Endodermal cell (in vitro differentiated cells): ENCODE results near the gene CDK7. TPM values are rescaled to one million over a fixed set of nuclear protein-coding genes. Genes with fewer than 3 reads are reported as not detected.

Experiments used
- DNase-seq: peaks from one replicate; pipeline ENCODE4 v3.0.0-alpha.2; 2017
- H3K27ac ChIP-seq: 2 replicates; pipeline ENCODE4 v1.5.1; 2013; ENCODE audit warnings: mild to moderate bottlenecking, low read depth, low read length, moderate library complexity
- H3K27me3 ChIP-seq: 2 replicates; pipeline ENCODE4 v1.6.1; 2013; ENCODE audit warnings: mild to moderate bottlenecking, low read length, moderate library complexity; ENCODE audit not compliant: insufficient read depth, control insufficient read depth, poor library complexity, severe bottlenecking
- H3K36me3 ChIP-seq: 2 replicates; pipeline ENCODE4 v1.7.0; 2013; ENCODE audit warnings: mild to moderate bottlenecking, low read length, moderate library complexity; ENCODE audit not compliant: control insufficient read depth, insufficient read depth
- H3K4me1 ChIP-seq: one replicate; pipeline ENCODE4 v1.7.0; 2013; ENCODE audit warnings: low read length; ENCODE audit not compliant: control insufficient read depth, insufficient read depth
- H3K4me3 ChIP-seq: 2 replicates; pipeline ENCODE4 v1.5.1; 2013; ENCODE audit warnings: mild to moderate bottlenecking, low read length, moderate library complexity
- H3K9ac ChIP-seq: 2 replicates; pipeline ENCODE4 v1.6.1; 2013; ENCODE audit warnings: mild to moderate bottlenecking, low read length, moderate library complexity; ENCODE audit not compliant: poor library complexity, severe bottlenecking; ENCODE audit errors: extremely low read depth
- H3K9me3 ChIP-seq: 2 replicates; pipeline ENCODE4 v1.6.1; 2013; ENCODE audit warnings: mild to moderate bottlenecking, low read length, moderate library complexity; ENCODE audit not compliant: control insufficient read depth
- H3K27ac Mint-ChIP-seq: 2 replicates; pipeline ENCODE4 v1.8.0; 2020; ENCODE audit warnings: mixed read lengths
- H3K27me3 Mint-ChIP-seq: 2 replicates; pipeline ENCODE4 v1.8.0; 2021; ENCODE audit warnings: mild to moderate bottlenecking, mixed read lengths; ENCODE audit not compliant: insufficient read depth
- H3K36me3 Mint-ChIP-seq: 2 replicates; pipeline ENCODE4 v1.8.0; 2020; ENCODE audit warnings: low read depth, mixed read lengths
- H3K4me1 Mint-ChIP-seq: 2 replicates; pipeline ENCODE4 v1.8.0; 2020; ENCODE audit warnings: mixed read lengths
- H3K4me3 Mint-ChIP-seq: 2 replicates; pipeline ENCODE4 v1.8.0; 2020; ENCODE audit warnings: mild to moderate bottlenecking, moderate library complexity, mixed read lengths
- H3K9me3 Mint-ChIP-seq: 2 replicates; pipeline ENCODE4 v1.8.0; 2020; ENCODE audit warnings: mild to moderate bottlenecking, mixed read lengths
- CTCF ChIP-seq: fragments of 200-600 bp; sonication (generic); conservative IDR thresholded peaks from 2 replicates; pipeline ENCODE4 v1.5.0; 2021; ENCODE audit warnings: antibody characterized with exemption, mild to moderate bottlenecking
- WGBS, 2 experiments: methylation state at CpG; one replicate each; pipeline versions ENCODE4 v1.1.5 to v1.1.7; 2013; ENCODE audit warnings: missing lambda C conversion rate in 2 of 2, mixed read lengths in 1 of 2; ENCODE audit not compliant: insufficient coverage in 1 of 2, insufficient read length in 1 of 2; 5-methylcytosine and 5-hydroxymethylcytosine counted together
- total RNA-seq, 2 donors: library from RNA; stranded (reverse); fragmentation: NEBNext Ultra II Directional in 1 of 2; extraction: Animal tissue kit (Norgen Biotek cat#: 25700) in 1 of 2; gene quantifications; 2 replicates in 1 of 2; 3 replicates in 1 of 2; pipeline ENCODE4 v1.2.1, GENCODE V29; 2021

Gene CDK7
- total RNA-seq, 2 donors from 2014 or later: 49.7 to 52.0 TPM

GRCh38 chr5:69213513-69214215, 21.0 kb upstream of the CDK7 start:
- no peak for DNase-seq
- H3K27ac ChIP-seq: no peak overlapping the region
- peaks cover 15% of the 10 kb centered on the region for H3K36me3 ChIP-seq
- no peaks in the 10 kb centered on the region for H3K9me3 ChIP-seq
- no peak overlapping the region for H3K4me3 Mint-ChIP-seq
- H3K27me3 ChIP-seq: no peaks in the 10 kb centered on the region
- H3K27ac Mint-ChIP-seq: no peak overlapping the region
- no peaks in the 10 kb centered on the region for H3K27me3 Mint-ChIP-seq
- no peak for TF ChIP-seq CTCF
- H3K4me1 Mint-ChIP-seq: no peaks in the 10 kb centered on the region
- 96 to 97% methylated on average over 3 to 4 of the region's 4 CpGs for WGBS, 2 experiments
- no peak overlapping the region for H3K4me3 ChIP-seq
- H3K9me3 Mint-ChIP-seq: no peaks in the 10 kb centered on the region
- H3K9ac ChIP-seq: no peak overlapping the region
- H3K36me3 Mint-ChIP-seq: peaks cover 18% of the 10 kb centered on the region
- no peaks in the 10 kb centered on the region for H3K4me1 ChIP-seq

- Mint-ChIP-seq H3K36me3 (peaks cover 21% of the 10 kb centered on the region), H3K4me1 (peaks cover 2% of the 10 kb centered on the region), H3K27ac (peak overlapping the region; percentile 99), H3K27me3 (no peaks in the 10 kb centered on the region), H3K9me3 (peaks cover 26% of the 10 kb centered on the region), H3K4me3 (peak overlapping the region; percentile 99)
- no peaks in the 10 kb centered on the region for H3K27me3 ChIP-seq
- peaks cover 17% of the 10 kb centered on the region for H3K36me3 ChIP-seq
- H3K27ac ChIP-seq: no peak overlapping the region
- TF ChIP-seq CTCF: no peak
- no peaks in the 10 kb centered on the region for H3K4me1 ChIP-seq
- peak overlapping the region; percentile 90 for H3K4me3 ChIP-seq
- DNase-seq: no peak
- H3K9ac ChIP-seq: peak overlapping the region; percentile 56
- WGBS, 2 experiments: 77 to 79% methylated on average over 5 to 6 of the region's 6 CpGs
- H3K9me3 ChIP-seq: peaks cover 14% of the 10 kb centered on the region
Measured at GRCh38 chr5:69217151-69217511, 17.6 kb upstream of the CDK7 start.

GRCh38 chr5:69217548-69218526, 16.8 kb upstream of the CDK7 start:
- Mint-ChIP-seq H3K9me3 (peaks cover 26% of the 10 kb centered on the region), H3K4me1 (peaks cover 2% of the 10 kb centered on the region), H3K27ac (peak overlapping the region; percentile 99), H3K27me3 (no peaks in the 10 kb centered on the region), H3K4me3 (peak overlapping the region; percentile 99), H3K36me3 (peaks cover 25% of the 10 kb centered on the region)
- H3K4me3 ChIP-seq: peak overlapping the region; percentile 90
- peak overlapping the region; percentile 56 for H3K9ac ChIP-seq
- H3K27ac ChIP-seq: peak overlapping the region; percentile 67
- WGBS, 2 experiments: 0% methylated on average over 27 to 72 of the region's 73 CpGs
- H3K4me1 ChIP-seq: no peaks in the 10 kb centered on the region
- peaks cover 17% of the 10 kb centered on the region for H3K36me3 ChIP-seq
- peak; percentile 57 for TF ChIP-seq CTCF
- H3K27me3 ChIP-seq: no peaks in the 10 kb centered on the region
- H3K9me3 ChIP-seq: peaks cover 14% of the 10 kb centered on the region
- peak; percentile 98 for DNase-seq
